ENCODE data around the gene TFDP1. TPM values are rescaled to one million over a fixed set of nuclear protein-coding genes. Genes with fewer than 3 reads are reported as not detected.

Gene TFDP1
- total RNA-seq, 2 donors from 2014 or later = 74.8 to 76.1 TPM

- Histone ChIP-seq H3K27me3 (ENCODE audit: control insufficient read depth, insufficient read depth, low read length, poor library complexity, severe bottlenecking) (no peaks in the 10 kb centered on the region), H3K27ac (ENCODE audit: low read depth, low read length) (no peak overlapping the region), H3K9ac (ENCODE audit: extremely low read depth, low read length, poor library complexity, severe bottlenecking) (no peak overlapping the region), H3K36me3 (ENCODE audit: control insufficient read depth, insufficient read depth, low read length) (no peaks in the 10 kb centered on the region), H3K4me1 (ENCODE audit: control insufficient read depth, insufficient read depth, low read length) (no peaks in the 10 kb centered on the region), H3K4me3 (ENCODE audit: low read length) (no peak overlapping the region), H3K9me3 (ENCODE audit: control insufficient read depth, low read length) (no peaks in the 10 kb centered on the region)
- Mint-ChIP-seq H3K4me3 (no peak overlapping the region), H3K36me3 (ENCODE audit: low read depth) (no peaks in the 10 kb centered on the region), H3K9me3 (no peaks in the 10 kb centered on the region), H3K27me3 (ENCODE audit: insufficient read depth) (peaks cover 2% of the 10 kb centered on the region), H3K27ac (no peak overlapping the region), H3K4me1 (peaks cover 22% of the 10 kb centered on the region)
- no peak for TF ChIP-seq CTCF (conservative IDR thresholded peaks at IDR 0.05)
- 91 to 97% methylated on average over 23 to 29 of the region's 29 CpGs for WGBS, 2 experiments (ENCODE audit: insufficient coverage in 1 of 2, insufficient read length in 1 of 2)
- DNase-seq = peak; percentile 38
Measured at GRCh38 chr13:113667771-113668490, 83.4 kb downstream of the TFDP1 start.

- Mint-ChIP-seq H3K36me3 (ENCODE audit: low read depth) (no peaks in the 10 kb centered on the region), H3K4me3 (no peak overlapping the region), H3K27me3 (ENCODE audit: insufficient read depth) (peaks cover 2% of the 10 kb centered on the region), H3K27ac (no peak overlapping the region), H3K9me3 (no peaks in the 10 kb centered on the region), H3K4me1 (peaks cover 22% of the 10 kb centered on the region)
- Histone ChIP-seq H3K4me3 (ENCODE audit: low read length) (no peak overlapping the region), H3K27ac (ENCODE audit: low read depth, low read length) (no peak overlapping the region), H3K9me3 (ENCODE audit: control insufficient read depth, low read length) (no peaks in the 10 kb centered on the region), H3K9ac (ENCODE audit: extremely low read depth, low read length, poor library complexity, severe bottlenecking) (no peak overlapping the region), H3K36me3 (ENCODE audit: control insufficient read depth, insufficient read depth, low read length) (no peaks in the 10 kb centered on the region), H3K4me1 (ENCODE audit: control insufficient read depth, insufficient read depth, low read length) (no peaks in the 10 kb centered on the region), H3K27me3 (ENCODE audit: control insufficient read depth, insufficient read depth, low read length, poor library complexity, severe bottlenecking) (no peaks in the 10 kb centered on the region)
- TF ChIP-seq CTCF (conservative IDR thresholded peaks at IDR 0.05) = no peak
- 93 to 94% methylated on average over 24 of the region's 24 CpGs for WGBS, 2 experiments (ENCODE audit: insufficient coverage in 1 of 2, insufficient read length in 1 of 2)
- peak; percentile 31 for DNase-seq
Measured at GRCh38 chr13:113668491-113668971, 84.0 kb downstream of the TFDP1 start.

GRCh38 chr13:113669231-113669754, 84.7 kb downstream of the TFDP1 start:
- Mint-ChIP-seq H3K9me3 (no peaks in the 10 kb centered on the region), H3K4me3 (no peak overlapping the region), H3K27me3 (ENCODE audit: insufficient read depth) (peaks cover 2% of the 10 kb centered on the region), H3K27ac (no peak overlapping the region), H3K4me1 (peaks cover 22% of the 10 kb centered on the region), H3K36me3 (ENCODE audit: low read depth) (no peaks in the 10 kb centered on the region)
- H3K4me3 ChIP-seq (ENCODE audit: low read length) = no peak overlapping the region
- no peaks in the 10 kb centered on the region for H3K9me3 ChIP-seq (ENCODE audit: control insufficient read depth, low read length)
- H3K27ac ChIP-seq (ENCODE audit: low read depth, low read length) = no peak overlapping the region
- no peaks in the 10 kb centered on the region for H3K4me1 ChIP-seq (ENCODE audit: control insufficient read depth, insufficient read depth, low read length)
- no peaks in the 10 kb centered on the region for H3K27me3 ChIP-seq (ENCODE audit: control insufficient read depth, insufficient read depth, low read length, poor library complexity, severe bottlenecking)
- no peak overlapping the region for H3K9ac ChIP-seq (ENCODE audit: extremely low read depth, low read length, poor library complexity, severe bottlenecking)
- DNase-seq = peak; percentile 37
- no peaks in the 10 kb centered on the region for H3K36me3 ChIP-seq (ENCODE audit: control insufficient read depth, insufficient read depth, low read length)
- TF ChIP-seq CTCF (conservative IDR thresholded peaks at IDR 0.05) = no peak
- WGBS, 2 experiments (ENCODE audit: insufficient coverage in 1 of 2, insufficient read length in 1 of 2) = 83 to 87% methylated on average over 12 to 13 of the region's 13 CpGs
